Testis (tissue), 2 donors: Measurements from ENCODE around the gene F2RL1.

Experiments
- POLR2A ChIP-seq: fragments of 450-650 bp; IDR thresholded peaks from one replicate; pipeline ENCODE4 v1.6.1; 2017; ENCODE audit warnings: antibody characterized with exemption, mild to moderate bottlenecking, moderate library complexity
- TF ChIP-seq, protein P1 (sequence below), 3 experiments: fragments of 450-650 bp in 2 of 3; fragments of 200-600 bp in 1 of 3; sonication (generic) in 1 of 3; IDR thresholded peaks; one replicate each; pipeline ENCODE4 v1.5.1; 2016 to 2019; ENCODE audit warnings: antibody characterized with exemption in 3 of 3, mild to moderate bottlenecking in 2 of 3, moderate library complexity in 1 of 3

DNA sequence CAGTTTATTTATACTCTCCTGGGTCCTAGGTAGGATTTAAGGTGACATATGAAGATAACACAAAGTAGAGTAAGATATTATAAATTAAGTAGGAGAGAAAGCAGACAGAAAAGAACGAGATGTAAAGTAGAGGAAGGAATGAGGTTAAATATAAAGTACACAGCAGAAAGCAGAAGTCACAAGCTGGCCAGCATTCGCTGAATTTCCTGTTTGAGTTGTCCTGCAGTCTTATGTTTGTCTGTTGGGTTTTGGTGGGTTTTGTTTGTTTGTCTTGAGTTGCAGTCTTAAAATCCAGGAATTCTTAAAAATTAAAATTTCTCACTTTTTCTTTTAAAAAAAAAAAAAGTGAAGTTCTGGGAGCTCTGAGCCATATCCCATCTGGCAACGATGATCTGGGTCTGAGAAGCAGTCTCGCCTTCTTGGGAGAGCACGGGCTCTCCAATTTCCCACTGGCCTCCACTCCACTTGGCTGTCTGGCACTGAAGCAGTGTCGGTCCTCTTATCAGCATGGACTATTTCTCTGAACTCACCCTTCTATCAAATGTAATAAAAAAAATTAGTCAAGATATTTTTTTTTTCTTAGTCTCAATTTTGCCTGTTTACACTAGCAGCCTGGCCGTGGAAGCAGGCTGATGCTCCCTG lies 33.0 kb downstream of the F2RL1 start:
- TF ChIP-seq, protein P1, sequence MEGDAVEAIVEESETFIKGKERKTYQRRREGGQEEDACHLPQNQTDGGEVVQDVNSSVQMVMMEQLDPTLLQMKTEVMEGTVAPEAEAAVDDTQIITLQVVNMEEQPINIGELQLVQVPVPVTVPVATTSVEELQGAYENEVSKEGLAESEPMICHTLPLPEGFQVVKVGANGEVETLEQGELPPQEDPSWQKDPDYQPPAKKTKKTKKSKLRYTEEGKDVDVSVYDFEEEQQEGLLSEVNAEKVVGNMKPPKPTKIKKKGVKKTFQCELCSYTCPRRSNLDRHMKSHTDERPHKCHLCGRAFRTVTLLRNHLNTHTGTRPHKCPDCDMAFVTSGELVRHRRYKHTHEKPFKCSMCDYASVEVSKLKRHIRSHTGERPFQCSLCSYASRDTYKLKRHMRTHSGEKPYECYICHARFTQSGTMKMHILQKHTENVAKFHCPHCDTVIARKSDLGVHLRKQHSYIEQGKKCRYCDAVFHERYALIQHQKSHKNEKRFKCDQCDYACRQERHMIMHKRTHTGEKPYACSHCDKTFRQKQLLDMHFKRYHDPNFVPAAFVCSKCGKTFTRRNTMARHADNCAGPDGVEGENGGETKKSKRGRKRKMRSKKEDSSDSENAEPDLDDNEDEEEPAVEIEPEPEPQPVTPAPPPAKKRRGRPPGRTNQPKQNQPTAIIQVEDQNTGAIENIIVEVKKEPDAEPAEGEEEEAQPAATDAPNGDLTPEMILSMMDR (IDR thresholded peaks at IDR 0.05): no peak
- TF ChIP-seq POLR2A: no peak
